ENCODE data around the gene GLS2. TPM values are rescaled to one million over a fixed set of nuclear protein-coding genes. Genes with fewer than 3 reads are reported as not detected.
"Not testable (repeated sequence)": the region's sequence is repeated elsewhere in the genome, so short reads cannot be mapped to it uniquely, and the experiment has no call there.

The GLS2 gene
- total RNA-seq, 2 experiments from 2014 or later: 2.5 to 3.1 TPM

DNA sequence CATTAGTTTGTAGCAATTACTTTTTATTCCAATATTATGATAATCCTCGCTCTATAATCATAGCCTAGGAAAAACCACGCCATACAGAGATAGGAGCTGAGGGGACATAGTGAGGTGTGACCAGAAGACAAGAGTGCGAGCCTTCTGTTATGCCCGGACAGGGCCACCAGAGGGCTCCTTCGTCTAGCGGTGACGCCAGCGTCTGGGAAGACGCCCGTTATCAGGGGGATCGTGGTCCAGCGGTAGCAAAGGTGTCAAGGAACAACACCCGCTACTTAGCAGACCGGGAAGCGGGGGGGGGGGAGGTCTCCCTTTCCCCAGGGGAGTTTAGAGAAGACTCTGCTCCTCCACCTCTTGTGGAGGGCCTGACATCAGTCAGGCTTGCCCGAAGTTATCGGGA, 8.7 kb upstream of the GLS2 start:
- CTCF ChIA-PET, POLR2A ChIA-PET: not testable (repeated sequence)

DNA sequence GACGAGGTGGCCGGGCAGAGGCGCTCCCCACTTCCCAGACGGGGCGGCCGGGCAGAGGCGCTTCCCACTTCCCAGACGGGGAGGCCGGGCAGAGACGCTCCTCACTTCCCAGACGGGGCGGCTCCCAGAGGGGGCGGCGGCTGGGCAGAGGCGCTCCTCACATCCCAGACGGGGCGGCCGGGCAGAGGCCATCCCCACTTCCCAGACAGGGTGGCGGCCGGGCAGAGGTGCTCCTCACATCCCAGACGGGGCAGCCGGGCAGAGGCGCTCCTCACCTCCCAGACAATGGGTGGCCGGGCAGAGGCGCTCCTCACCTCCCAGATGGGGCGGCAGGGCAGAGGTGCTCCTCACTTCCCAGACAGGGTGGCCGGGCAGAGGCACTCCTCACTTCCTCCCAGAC, 6.5 kb upstream of the GLS2 start:
- POLR2A ChIA-PET, CTCF ChIA-PET: not testable (repeated sequence)

DNA sequence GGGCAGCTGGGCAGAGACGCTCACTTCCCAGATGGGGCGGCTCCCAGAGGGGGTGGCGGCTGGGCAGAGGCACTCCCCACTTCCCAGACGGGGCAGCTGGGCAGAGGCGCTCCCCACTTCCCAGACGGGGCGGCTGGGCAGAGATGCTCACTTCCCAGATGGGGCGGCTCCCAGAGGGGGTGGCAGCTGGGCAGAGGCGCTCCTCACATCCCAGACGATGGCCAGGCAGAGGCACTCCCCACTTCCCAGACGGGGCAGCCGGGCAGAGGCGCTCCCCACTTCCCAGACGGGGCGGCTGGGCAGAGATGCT, 6.1 kb upstream of the GLS2 start:
- CTCF ChIA-PET, POLR2A ChIA-PET: not testable (repeated sequence)

DNA sequence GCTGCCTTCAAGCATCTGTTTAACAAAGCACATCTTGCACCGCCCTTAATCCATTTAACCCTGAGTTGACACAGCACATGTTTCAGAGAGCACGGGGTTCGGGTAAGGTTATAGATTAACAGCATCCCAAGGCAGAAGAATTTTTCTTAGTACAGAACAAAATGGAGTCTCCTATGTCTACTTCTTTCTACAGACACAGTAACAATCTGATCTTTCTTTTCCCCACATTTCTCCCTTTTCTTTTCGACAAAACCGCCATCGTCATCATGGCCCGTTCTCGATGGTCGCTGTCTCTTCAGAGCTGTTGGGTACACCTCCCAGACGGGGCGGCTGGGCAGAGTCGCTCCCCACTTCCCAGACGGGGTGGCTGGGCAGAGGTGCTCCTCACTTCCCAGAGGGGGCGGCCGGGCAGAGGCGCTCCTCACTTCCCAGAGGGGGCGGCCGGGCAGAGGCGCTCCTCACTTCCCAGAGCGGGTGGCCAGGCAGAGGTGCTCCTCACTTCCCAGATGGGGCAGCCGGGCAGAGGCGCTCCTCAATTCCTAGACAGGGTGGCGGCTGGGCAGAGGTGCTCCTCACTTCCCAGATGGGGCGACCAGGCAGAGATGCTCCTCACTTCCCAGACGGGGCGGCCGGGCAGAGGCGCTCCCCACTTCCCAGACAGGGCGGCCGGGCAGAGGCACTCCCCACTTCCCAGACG, 5.6 kb upstream of the GLS2 start:
- CTCF ChIA-PET, POLR2A ChIA-PET: not testable (repeated sequence)

DNA sequence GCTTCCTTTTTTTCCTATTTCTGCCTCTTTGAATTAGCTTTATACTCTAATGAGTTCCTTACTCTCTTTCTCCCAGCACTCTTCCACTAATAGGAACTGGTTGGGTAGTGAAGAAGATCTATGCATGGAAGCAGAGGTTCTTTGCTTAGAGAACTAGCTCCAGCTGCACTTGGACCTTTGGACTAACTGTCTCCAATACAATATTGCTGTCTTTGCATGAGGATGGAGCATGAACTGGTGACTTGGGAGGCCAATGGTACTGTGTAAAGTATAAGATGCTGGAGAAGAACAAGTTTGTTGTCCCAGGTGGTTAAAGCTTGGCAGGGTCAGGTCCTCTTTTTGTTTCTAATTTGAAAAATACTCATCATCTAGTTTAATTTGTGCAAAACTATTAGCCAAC, 2.4 kb upstream of the GLS2 start:
- POLR2A ChIA-PET: interaction anchor here (0.6 to 0.7 kb wide), 2 partner anchors 18 to 114 kb away, joined by 4 read pairs; no protein-coding TSS in a partner anchor

DNA sequence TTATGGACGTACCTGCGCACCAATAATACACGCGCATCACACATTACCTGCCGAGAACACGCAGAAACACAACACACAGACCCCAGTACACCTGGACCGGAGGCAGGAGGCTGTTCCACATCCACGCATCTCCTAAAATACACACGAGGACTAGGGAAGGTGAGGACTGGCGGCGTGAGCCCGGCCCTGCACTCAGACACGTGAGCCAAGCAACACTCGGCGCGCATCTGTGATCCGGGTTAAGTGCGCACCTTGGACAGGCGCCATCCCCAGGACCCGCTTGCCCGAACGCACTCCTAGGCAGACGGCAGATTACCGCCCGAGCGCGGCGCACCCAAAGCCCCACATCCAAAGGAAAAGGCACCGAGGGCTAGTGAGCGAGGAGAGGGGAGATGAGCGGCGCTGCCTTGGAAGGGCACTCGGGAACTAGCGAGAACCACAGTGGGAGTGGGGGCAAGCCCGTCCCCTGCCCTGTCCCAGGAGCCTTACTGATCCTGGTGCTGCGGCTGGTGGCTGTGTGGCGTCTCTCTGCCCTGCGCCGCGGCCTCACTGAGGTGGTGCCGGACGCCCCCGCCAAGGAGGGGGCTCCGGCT, 417 bp downstream of the GLS2 start:
- CTCF ChIA-PET: interaction anchor here (0.6 kb wide), 1 partner anchor 264 kb away, joined by 3 read pairs; no protein-coding TSS in a partner anchor
- POLR2A ChIA-PET: no interaction called here

More for the DNA sequence above, 2.4 kb upstream of the GLS2 start:
- CTCF ChIA-PET: interaction anchor here (0.7 kb wide), 1 partner anchor 12 kb away, joined by 3 read pairs; no protein-coding TSS in a partner anchor

DNA sequence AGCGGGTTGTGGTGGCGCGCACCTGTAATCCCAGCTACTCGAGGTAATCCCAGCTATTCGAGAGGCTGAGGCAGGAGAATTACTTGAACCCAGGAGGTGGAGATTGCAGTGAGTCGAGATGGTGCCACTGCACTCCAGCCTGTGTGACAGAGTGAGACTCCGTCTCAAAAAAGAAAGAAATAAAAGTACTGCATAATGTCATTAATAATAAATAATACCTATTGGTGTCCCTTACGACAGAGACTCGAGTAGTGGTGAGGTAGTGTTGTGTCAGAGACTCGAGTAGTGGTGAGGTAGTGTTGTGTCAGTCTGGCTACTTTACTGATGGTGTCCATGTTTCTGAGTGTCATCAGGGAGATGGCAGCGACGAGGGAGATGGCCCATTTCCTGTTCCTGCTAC, 1.3 kb downstream of the GLS2 start:
- ChIA-PET POLR2A (no interaction called here), CTCF (no interaction called here)

DNA sequence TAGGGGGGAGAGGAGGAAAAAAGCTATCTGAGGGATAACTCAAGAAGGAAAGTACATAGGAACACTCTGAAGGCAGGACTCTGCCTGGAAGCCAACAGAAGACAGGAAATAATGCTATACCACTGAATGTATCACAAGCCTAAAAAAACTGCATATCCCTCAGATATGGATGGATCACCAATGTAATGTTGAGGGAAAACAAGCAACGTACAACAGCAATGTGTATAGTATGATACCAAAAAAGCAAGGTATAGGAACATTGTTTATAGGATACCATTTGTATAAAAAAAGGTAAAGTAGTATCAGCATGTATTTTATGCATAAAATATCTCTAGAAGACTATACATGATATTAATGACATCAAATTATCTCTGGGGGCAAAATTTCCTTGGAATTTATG, 3.4 kb downstream of the GLS2 start:
- ChIA-PET CTCF (interaction anchor here (1.0 kb wide), 2 partner anchors 20 to 30 kb away, joined by 3 read pairs; no protein-coding TSS in a partner anchor), POLR2A (no interaction called here)

DNA sequence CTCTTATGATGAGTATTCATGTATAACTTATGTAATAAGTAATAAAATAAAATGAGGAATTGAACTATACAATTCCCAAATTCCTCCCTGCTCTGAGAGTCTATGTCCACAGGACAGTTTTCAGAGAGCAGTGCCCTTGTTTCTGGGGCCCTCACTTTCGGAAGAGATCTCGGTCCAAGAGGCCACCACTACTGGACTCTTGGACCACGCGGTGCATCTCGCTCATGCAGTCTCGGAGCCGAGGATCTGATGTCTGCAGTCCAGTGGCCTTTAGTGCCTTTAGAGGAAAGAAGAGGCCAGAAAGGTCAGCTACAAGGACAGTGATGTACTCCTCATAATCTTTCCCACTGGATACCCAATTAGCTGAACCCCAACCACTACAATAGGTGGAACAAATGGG, 8.3 kb downstream of the GLS2 start:
- ChIA-PET CTCF (no interaction called here), POLR2A (no interaction called here)

DNA sequence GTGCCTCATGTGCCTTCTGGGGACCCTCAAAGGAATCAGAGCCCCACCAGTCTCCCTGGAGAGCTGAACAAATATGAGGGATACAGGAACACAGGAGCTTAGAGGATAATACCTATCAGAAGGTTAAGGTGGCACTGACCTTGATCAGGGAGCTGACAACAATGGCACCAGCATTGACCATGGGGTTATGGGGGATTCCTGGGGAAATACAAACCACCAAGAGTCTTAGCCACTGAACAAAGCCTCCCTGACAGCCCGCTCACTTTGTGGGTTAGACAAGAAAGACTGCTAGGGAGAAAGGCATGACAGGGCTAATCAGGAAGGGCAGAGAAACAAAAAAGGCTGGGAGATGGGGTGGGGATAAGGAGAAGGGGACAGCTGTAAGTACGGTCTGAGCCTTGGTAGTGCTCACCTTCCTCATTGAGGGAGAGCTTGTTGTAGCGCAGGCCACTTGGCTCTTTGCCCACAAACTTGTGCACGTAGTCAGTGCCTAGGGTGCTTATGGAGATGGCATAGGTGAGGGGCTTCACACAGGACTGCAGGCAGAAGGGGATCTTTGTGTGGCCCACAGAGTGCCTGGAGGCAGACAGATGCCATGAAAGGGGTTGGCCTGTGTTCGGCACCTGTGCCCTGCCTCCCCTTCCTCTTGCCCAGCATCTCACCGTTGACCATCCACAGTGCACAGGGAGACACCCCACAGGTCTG, 10.3 kb downstream of the GLS2 start:
- CTCF ChIA-PET: interaction anchor here (0.6 to 1.0 kb wide), 3 partner anchors 8 to 248 kb away, joined by 3 read pairs; no protein-coding TSS in a partner anchor
- POLR2A ChIA-PET: no interaction called here

DNA sequence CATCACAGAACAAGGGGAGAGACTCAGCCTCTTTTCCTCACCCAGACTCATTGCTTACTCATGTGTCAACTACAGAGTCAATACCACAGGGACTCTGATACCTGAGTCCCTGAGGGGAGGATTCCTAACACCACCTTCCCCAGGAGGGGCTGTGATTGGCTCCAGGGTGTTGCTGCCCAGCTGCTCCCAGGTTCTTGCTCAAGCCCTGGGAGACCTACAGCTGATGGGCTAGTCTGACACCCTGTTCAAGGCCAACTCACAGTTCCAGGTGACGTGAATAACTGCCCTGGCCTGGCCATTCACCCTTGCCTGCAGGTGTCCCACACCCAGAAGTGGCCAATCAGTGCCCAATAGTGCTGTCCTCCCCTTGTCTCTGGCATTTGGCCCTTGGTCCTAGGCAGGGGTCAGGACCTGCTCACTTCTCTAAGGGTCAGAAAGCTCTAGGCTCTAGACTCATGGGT, 11.0 kb downstream of the GLS2 start:
- POLR2A ChIA-PET: no interaction called here
- CTCF ChIA-PET: interaction anchor here (0.6 to 1.0 kb wide), 3 partner anchors 7 to 249 kb away, joined by 3 read pairs; no protein-coding TSS in a partner anchor

DNA sequence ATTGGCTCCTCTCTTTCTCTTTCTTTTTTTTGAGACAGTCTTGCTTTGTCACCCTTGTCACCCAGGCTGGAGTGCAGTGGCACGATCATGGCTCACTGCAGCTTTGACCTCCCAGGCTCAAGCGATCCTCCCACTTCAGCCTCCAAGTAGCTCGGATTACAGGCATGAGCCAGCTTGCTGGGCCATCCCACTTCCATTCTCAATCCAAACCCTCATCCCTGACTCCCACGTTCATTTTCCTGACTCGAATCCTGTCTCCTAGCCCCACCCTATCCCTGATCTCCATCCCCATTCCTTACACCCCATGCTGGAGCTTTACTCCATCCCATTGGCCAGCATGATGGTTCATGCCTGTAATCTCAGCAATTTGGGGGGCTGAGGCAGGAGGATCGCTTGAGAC, 11.8 kb downstream of the GLS2 start:
- ChIA-PET POLR2A (interaction anchor here (0.5 kb wide), 1 partner anchor 101 kb away, joined by 3 read pairs; no protein-coding TSS in a partner anchor), CTCF (no interaction called here)

DNA sequence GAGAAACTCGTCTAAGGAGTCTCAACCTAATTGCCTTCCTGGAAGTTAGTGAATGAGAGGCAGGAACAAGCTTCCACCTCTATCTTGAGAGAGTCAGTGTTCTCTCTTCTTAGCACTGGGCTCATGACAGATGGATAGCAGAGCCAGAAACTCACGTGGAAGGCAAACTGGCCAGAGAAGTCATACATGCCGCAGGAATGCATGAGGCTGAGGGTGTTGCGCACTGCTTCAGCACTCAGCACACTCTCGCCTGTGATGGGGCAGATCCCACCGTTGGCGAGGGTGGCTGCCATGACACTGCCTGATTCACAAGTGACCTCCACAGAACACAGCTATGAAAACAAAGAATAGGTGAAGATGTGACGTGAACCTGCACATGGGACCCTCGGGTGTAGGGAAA, 13.6 kb downstream of the GLS2 start:
- ChIA-PET CTCF (interaction anchor here (0.6 kb wide), 1 partner anchor 99 kb away, joined by 3 read pairs; no protein-coding TSS in a partner anchor), POLR2A (interaction anchor here (0.6 to 0.7 kb wide), 2 partner anchors 101 to 312 kb away, joined by 6 to 13 read pairs; no protein-coding TSS in a partner anchor)

DNA sequence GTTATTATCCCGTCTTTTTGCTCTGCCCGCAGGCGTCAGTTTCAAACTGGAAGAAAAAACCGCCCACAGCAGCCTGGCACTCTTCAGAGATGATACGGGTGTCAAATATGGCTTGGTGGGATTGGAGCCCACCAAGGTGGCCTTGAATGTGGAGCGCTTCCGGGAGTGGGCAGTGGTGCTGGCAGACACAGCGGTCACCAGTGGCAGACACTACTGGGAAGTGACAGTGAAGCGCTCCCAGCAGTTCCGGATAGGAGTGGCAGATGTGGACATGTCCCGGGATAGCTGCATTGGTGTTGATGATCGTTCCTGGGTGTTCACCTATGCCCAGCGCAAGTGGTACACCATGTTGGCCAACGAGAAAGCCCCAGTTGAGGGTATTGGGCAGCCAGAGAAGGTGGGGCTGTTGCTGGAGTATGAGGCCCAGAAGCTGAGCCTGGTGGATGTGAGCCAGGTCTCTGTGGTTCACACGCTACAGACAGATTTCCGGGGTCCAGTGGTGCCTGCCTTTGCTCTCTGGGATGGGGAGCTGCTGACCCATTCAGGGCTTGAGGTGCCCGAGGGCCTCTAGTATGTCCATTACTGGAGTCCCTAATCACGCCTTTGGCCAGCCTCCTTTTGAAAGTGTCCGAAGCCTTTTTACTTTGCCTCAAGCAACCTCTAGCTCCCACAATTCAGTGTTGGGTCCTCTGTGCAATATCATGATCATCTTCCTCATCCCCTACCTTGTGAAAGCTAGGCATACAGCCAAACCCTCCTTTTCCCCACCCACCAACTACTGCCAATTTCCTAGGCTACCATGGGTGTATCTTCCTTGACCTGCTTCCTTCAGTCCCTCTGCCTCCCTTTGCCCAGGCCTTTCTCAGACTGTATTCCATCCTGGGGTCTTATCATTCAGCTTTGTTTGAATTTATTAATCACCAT, 18.7 kb downstream of the GLS2 start:
- ChIA-PET POLR2A (interaction anchor here (0.6 to 1.6 kb wide), 4 partner anchors 20 to 599 kb away, joined by 3 to 4 read pairs (median 4); partner anchors contain the start of gene TIMELESS), CTCF (interaction anchor here (0.5 to 1.3 kb wide), 3 partner anchors 8 to 136 kb away, joined by 3 read pairs; partner anchors contain the start of gene PAN2)

DNA sequence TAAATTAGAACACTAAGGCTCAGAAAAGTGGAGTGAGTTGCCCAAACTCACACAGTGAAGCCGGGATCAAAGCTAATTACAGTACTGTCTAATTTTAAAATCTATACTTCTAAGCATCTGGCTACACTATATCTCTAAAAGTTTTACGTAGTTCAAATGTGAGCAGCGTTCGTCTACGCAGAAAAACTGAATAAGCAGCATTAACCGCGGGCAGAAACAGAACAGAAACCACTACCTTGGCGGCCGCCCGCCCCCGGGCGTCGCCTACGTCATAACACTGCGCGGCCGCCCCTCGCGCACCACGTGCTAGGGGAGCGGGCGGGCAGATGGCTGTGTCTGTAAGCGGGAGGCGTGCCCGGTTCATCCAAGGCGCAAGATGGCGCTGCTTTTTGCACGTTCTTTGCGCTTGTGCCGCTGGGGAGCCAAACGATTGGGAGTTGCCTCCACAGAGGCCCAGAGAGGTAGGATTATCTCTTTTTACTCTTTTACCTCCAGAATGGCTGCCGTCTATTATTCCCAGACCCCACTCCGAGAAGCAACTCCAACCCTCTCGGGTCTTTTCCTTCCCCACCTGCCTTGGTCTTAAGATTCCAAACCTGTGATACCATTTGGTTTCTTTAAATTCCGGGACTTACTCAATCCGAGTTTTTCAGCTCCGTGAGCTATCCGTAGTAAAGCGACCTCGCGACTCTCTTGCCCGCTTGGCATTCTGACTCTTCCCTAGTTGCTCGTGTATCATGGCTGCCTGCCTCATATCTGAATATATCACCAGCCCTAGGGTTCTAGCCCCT, 19.6 kb downstream of the GLS2 start, which contains the start of gene SPRYD4:
TSS of gene SPRYD4 (plus strand) at position 363 of the 791 bp plus-strand sequence. CDS start at position 377, 14 bp downstream.
- CTCF ChIA-PET: interaction anchor here (1.1 kb wide), 1 partner anchor 135 kb away, joined by 3 read pairs; the partner anchor contains the start of gene PAN2
- POLR2A ChIA-PET: interaction anchor here (0.6 to 1.6 kb wide), 3 partner anchors 19 to 246 kb away, joined by 3 to 4 read pairs (median 4); partner anchors contain the start of gene TIMELESS

DNA sequence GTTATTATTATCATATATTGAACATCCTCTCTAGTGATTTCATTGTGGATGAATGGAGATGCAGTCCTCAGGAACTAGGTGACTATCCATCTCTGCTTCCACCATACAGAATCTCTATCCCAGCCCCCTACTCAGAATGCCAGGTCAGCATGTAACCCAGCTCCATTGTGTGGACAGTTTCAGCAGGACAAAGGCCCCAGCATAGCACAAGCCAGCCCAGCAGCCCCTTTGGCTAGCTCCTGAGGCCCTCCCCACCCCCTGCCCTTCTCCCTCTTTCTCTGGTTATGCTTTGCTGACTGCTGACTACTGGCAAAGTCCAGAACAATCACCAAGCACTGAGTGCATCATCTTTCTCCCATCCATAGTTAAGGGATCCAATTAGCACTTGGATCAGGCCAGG, 25.4 kb downstream of the GLS2 start:
- ChIA-PET POLR2A (no interaction called here), CTCF (interaction anchor here (1.4 kb wide), 1 partner anchor 273 kb away, joined by 5 read pairs; the partner anchor contains the start of gene SMARCC2)

DNA sequence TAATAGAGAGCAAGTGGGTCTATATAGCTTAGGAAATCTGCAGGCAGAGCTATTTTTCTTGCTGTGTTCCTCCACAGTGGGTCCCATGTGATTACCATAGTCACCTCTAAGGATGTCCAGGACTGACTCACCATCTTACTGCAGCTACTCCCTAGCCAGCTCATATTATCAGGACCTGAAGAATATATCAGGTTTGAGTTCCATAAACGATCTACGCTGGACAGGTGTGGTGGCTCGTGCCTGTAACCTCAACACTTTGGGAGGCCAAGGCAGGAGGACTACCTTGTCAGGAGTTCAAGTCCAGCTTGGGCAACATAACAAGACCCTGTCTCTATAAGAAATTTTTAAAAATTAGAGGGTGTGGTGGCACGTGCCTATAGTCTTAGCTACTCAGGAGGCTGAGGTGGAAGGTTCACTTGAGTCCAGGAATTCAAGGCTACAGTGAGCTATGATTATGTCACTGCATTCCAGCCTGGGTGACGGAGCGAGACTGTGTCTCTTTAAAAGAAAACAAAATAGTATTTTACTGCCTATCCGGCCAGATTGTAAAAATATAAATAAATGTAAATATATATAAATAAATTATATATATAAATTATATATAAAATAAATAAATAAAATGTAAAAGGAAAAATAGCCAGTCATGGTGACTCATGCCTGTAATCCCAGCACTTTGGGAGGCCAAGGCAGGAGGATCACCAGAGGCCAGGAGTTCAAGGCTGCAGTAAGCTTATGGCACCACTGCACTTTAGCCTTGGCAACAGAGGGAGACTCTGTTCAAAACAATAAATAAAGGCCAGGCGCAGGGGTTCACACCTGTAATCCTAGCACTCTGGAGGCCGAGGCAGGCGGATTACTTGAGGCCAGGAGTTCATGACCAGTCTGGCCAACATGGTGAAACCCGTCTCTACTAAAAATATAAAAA, 26.5 kb downstream of the GLS2 start:
- ChIA-PET CTCF (interaction anchor here (1.5 kb wide), 1 partner anchor 85 kb away, joined by 3 read pairs; no protein-coding TSS in a partner anchor), POLR2A (interaction anchor here (0.5 kb wide), 2 partner anchors 15 to 119 kb away, joined by 3 read pairs; no protein-coding TSS in a partner anchor)
